Hypothalamus (tissue), 51 donors: ENCODE results near the gene GAP43.
A peak's percentile ranks its signal among the peaks of the same experiment; 100 is the strongest.

Experiments
- DNase-seq, 51 donors: peaks; one replicate each; lab custom pipeline; 2025; lab: John Stamatoyannopoulos, UW

GAP43 gene, protein sequence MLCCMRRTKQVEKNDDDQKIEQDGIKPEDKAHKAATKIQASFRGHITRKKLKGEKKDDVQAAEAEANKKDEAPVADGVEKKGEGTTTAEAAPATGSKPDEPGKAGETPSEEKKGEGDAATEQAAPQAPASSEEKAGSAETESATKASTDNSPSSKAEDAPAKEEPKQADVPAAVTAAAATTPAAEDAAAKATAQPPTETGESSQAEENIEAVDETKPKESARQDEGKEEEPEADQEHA

GRCh38 chr3:115623044-115623868, at the start of gene GAP43:
Gene GAP43 (plus strand): TSS chr3:115623510. CDS start chr3:115623690, 180 bp downstream.
- peak in 36 of 51 donors; percentile 0 to 60 (median 20) for DNase-seq

DNA sequence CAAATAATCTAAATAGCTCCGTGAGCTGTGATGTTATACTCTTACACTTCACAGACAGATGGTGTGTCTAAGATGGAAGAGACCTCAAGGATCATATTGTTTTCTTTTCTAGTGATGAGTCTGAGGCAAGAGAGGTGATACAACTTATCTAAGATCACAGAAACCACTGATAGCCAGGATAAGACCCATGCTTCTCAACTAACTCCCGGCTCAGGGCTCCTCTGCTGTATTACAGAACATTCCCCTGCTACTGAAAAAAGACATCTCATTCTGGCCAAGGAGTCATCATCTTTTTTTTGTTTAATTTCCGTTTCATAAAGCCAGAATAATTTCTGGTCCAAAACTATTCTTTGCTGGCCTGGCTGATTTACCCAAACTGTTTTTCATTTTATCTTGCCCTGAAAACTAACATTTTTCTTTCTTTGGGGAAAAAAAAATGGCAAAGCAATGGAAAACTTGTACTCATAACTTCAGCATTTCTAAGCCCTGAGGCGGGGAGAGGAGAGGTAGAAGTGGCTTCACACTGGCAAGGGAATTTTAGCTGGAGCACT, 46.9 kb upstream of the GAP43 start:
- DNase-seq: no peak

GRCh38 chr3:115577000-115577399, 46.3 kb upstream of the GAP43 start:
- no peak for DNase-seq

DNA sequence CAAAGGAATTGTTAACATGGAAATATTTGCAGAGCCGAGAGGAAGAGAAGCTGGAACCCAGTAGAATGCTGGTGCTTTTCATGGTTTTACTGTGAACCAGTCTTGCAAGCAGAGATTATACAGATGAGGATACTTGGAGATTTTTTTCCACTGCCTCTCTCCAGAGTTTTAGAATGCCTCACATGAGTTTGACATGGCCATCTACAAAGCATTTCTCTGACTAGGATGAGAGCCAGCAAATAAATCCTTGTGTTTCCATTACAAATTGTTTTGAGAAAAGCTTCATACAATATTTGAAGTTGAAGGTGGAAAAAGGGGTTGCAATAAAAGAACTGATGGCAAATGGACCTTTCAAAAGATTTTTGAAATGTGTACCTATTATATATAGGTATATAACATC, 45.0 kb upstream of the GAP43 start:
- DNase-seq: no peak

DNA sequence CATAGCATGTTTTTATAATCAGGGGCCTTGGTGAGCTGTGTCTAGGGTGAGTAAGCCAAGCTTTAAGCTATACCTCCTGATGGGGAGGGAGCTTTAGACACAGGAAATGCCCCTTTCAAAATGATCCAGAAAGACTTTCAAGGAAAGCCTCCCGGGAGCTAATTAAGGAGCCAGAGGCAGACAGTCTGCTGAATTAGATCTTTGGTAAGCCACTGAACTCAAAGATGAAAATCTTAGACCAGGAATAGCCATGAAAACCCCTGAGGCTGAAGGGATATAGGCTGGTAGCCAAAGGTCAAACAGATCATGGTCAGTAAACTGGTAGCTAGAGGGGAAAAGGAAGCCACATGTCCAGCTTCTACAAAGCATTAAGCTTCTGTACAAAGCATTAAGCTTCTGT, 42.7 kb upstream of the GAP43 start:
- DNase-seq: no peak

DNA sequence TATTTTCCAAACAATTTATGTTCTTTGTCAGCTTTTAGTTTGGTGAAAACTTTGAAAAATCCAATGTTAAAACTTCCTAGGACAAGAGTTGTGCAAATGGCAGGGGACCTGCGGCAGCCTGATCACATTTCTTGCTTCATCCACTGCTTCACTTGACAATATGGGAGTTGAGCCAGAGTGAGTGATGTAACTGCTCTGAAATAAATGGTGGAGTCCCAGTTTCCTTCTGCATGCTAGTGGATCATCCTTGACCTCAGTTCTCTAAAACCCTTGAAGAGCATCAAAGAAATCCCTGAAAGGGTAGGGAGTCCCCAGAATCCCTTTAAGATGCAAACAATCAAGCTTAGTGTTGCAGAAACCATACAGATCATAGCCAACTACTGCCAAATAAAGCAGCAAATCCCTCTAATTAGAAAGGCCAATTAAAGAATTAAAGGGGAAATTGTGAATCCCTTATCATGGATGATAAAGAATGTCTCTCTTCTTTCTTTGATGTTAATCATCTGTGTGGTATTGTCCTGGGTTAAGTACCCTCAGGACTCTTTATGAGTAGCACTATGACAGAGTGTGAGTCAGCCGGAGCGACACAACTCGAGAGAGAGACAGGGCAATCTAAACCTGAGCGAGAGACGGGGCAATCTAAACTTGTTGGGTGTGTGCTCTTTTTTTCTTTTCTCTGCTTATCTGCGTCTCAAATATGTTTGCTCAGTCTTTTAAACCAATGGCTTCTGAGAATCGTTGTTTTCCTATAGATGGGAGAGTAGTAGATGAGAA, 41.8 kb upstream of the GAP43 start:
- DNase-seq: no peak

GRCh38 chr3:115588201-115589115, 34.9 kb upstream of the GAP43 start:
- DNase-seq: peak in 1 of 51 donors; percentile 5

DNA sequence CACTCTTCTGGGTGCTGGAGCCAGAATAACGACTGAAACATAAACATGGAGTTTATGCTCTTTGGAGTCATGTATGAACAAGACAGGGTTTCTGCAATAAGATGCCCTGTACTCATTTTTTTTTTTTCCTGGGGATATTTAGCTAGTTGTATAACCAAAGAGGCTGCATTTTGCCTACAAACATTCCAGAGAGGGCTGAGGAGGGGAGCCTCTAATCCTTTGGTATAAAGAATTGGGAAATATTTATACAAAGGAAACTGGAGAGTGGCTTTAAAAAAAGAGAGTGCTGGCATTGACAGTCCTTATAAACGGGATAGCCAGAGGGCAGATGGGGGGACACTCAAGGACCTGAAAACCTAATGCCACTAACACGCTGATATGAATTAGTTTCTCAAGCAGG, 32.4 kb upstream of the GAP43 start:
- DNase-seq: no peak

DNA sequence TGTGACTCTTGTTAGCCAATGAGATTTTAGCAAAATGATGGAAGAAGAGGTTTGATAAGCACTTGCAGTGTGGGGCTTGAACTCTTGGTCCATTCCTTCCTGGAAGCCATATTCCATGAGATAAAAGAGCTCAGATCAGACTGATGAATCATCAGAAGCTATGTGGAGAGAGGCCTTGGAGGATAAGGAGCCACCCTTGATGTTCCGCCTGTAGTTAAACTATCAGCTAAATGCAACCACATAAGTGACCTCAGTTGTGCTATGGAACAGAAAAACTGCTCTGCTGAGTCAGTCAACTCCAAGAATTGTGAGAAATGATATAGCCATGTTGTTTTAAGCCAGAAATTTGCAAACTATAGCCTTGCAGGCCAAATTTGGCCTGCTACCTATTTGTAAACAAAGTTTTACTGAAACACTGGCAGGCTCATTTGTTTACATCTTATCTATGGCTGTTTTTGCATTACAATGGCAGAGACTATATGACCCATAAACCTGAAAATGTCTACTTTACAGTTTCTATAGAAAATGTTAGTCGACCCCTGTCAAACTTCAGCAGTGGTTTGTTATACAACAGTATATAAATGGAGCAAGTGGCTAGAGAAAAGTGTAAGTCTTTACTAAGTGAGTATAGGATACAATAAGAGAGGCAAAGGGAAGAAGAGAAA, 27.6 kb upstream of the GAP43 start:
- no peak for DNase-seq

DNA sequence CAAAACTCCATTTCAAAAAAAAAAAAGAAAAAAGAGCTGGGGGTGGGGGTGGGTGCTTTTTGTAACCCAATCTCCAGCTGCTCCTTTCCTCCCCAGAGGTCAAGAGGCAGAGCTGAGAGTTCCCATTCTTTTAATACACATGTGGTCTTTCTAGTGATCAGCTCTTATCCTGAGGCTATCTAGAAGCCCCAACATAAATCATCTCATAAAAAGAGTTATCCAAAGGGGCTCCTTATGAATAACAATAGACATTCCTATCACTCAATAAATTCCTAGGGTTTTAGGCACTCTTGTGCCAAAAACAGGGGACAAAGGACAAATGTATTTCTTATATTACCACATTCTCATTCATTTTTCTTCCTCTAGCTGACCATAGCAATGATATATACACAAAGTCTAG, 25.1 kb upstream of the GAP43 start:
- DNase-seq: no peak

GRCh38 chr3:115602194-115602593, 21.1 kb upstream of the GAP43 start:
- DNase-seq: no peak

- DNase-seq: no peak
Observed at GRCh38 chr3:115611630-115612029, 11.7 kb upstream of the GAP43 start.

DNA sequence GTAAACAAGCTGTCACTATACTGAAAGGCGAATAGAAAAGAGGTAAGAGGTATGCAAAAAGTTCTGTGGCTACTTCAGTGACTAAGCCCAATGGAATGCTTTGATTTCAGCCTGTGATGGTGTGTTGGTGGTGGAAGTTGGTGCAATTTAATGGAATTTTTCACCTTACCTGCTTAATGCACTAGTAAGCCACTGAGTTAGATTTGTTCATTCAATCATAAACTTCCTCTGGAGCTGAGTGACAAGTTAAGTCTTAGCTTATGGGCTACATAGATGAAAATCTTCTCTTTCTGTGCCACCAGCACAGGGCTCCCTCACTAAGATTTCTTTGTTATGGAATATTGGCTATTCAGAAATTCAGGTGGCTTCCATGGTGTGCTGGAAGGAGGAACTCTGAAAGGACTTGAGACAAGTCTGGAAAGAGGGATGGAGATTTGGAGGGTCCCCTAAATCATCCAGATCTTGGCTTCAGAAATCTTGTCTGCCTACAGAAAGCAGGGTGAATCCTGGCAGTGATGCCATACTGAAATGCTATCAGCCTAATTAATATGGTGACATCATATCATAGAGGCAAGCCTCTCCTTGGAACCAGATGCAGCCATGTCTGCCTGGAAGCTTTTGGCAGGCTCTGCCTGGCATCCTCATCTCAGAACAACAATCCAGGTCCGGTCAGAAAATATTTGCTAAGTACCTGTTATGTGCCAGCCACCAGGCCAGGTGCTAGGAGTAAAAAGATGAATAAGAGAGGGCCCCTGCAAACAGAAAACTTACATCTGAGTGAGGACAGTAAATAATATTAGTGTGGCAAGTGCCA, 8.1 kb upstream of the GAP43 start:
- no peak for DNase-seq

GRCh38 chr3:115616461-115616860, 6.8 kb upstream of the GAP43 start:
- no peak for DNase-seq

DNA sequence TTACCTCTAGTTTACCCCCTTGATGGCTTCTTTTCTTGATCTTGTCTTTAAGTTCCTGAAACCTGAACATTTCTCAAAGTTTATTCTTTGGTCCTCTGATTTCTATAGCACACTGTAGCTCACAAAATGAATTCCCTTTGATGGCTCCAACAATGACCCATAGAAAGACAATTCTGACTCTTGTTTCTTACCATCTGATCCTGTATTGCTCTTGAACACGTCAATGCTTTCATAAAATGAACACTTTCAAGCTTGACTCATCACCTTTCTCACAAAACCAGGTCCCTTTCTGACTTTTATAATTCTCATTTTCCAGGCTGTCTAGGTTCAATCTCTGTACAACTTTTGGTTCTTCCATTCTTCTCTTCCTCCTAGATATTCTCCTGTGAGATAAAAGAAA, 5.7 kb upstream of the GAP43 start:
- no peak for DNase-seq

GRCh38 chr3:115624029-115624741, 875 bp downstream of the GAP43 start:
- DNase-seq: peak in 3 of 51 donors; percentile 6 to 55 (median 6)

- peak in 3 of 51 donors; percentile 2 to 36 (median 2) for DNase-seq
Observed at GRCh38 chr3:115624901-115625300, 1.6 kb downstream of the GAP43 start.

DNA sequence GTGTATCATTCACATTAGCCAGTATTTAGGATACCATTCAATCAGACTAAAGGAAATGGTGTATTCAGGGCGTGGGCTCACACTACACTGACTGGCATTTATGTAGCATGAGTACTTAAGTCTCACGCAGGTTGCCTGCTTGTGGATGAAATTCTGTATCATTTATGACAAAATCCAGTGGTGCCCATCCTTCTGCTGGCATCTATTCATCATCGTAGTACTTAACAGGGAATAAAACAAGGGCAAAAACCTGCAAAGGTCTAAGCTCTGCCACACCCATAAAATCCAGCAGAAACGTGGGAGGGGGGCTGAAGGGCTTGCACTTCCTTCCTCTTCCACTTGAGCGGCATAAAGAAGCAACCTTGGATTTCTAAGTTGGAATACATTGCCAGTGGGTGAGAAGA, 2.7 kb downstream of the GAP43 start:
- peak in 1 of 51 donors; percentile 4 for DNase-seq
